GM18909 (cell line): ENCODE data around the gene SPATA19.

ENCODE experiments used
- ATAC-seq: cut with Tn5 transposase; IDR thresholded peaks from one replicate; pipeline ENCODE4 v1.9.1; 2021; ENCODE audit warnings: mild to moderate bottlenecking; ENCODE audit not compliant: unreplicated experiment, poor library complexity

The SPATA19 gene

GRCh38 chr11:133840479-133840941 is 4.8 kb downstream of the SPATA19 start:
- no peak for ATAC-seq

DNA sequence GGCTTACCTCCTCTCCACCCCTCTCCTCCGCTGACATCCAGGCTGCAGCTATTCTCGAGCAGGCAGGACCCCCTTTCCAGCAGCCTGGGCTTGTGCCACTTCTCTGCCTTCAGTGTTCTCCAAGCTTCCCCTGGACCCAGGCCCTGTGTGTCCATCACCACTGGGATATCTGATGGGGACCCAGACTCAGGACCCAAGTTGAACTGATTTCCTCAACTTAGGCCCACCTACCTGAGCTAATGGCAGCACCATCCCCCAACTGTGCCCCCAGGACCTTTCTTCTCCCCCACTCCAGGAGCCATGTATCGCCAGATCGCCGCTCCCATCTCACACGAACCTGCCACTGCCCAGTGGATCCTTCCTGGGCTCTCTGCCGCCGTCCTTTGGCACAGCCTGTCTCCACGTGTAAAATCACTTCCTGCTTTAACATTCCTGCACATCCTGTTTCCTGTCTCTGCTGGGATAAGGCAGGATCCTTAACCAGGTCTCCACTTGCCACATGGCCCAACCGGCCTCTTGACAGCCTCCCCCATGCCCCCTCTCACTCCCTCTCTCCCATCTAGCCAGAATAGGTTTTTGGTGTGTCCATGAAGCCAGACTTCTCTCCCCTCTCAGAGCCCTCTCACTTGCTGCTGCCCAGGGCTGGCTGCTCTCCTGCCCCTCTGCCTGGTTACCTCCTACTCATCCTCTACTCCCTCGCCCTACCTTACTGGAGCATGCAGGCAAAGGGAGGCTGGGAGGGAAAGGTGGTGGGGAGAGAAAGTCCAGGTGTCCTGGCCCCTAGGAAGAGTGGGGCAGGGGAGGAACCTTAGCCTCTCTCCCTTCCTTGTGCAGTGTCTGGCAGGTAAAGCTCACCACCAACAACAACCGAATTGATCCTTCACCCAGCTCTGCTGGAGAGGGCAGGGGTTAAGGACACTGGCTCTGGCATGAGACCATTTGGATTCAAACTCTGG is 9.4 kb downstream of the SPATA19 start:
- ATAC-seq: no peak

DNA sequence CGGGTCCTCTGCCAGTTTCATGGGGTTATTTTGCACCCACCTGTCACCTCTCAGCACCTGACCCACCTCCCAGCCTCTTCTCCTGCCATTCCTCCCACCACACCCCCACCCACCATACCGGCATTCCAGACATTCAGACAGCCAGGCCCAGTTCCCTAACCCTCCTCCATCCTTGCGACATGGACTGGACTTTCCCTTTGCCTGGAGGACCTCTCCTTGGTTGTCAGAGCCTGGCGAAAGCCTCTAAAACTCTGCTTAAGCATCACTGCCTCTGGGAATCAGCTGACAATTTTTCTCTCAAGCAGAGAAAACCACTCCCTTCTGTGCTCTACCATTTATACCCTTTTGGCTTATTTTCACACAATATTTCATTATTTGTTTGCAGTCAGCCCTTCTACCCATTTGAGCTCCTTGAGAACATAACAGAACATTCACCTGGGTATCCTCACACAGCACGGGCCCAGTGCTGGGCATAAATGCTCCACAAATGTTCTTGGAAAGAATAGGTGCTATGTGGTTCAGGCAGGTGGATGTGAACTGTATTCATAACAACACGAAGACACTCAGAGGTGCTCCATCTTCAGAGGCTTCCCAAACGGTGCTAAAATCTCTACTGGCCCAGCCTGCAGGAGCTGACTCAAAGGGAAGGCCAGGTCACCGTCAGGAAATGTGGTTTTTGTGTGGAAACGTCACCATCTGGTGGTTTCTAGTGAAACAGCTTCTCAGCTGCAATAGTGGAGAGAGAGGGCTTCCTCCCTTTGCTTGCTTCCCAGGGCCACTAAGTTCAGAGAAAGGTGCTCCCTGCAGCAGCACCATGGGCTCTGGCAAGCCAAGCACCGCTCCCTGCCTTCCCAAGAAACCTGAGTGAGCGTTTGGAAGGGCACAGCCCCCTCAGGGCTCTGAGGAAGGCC is 10.4 kb downstream of the SPATA19 start:
- peak; percentile 88 for ATAC-seq

DNA sequence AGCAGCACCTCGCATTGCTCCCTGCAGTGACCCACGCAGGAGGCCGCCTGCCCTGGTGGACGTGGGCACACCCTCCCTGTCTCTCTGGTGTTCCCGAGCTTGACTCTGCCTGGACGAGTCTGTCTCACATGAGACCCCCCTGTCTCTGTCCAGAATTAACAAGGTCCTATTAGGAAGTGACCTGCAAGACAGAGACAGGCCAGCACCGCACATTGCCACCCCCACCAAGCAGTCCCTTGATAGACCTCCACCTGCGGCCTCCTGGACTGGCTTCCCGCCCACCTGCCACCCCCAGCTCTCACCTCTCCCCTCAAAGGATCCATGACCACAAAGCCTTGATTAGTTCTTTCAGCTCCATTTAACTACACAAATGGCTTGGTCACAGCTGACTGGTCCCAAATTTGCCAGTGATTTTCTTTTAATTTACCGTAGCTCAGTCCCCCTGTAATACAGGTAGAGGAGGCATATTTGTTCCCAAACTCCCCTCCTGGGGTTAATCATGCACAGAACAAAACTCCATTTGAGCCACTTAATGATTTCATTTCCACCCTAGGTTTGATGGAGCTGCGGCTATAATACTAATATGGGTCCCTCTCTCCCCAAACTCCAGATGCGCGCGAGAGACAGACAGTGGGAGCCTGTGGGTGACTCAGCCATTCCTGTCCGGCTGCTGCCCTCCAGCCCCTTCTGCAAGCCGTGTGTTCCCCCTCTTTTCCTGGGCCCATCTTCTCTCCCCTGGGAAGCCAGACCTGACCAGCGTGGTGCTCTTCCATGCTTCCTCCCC is 11.2 kb downstream of the SPATA19 start:
- ATAC-seq: no peak

DNA sequence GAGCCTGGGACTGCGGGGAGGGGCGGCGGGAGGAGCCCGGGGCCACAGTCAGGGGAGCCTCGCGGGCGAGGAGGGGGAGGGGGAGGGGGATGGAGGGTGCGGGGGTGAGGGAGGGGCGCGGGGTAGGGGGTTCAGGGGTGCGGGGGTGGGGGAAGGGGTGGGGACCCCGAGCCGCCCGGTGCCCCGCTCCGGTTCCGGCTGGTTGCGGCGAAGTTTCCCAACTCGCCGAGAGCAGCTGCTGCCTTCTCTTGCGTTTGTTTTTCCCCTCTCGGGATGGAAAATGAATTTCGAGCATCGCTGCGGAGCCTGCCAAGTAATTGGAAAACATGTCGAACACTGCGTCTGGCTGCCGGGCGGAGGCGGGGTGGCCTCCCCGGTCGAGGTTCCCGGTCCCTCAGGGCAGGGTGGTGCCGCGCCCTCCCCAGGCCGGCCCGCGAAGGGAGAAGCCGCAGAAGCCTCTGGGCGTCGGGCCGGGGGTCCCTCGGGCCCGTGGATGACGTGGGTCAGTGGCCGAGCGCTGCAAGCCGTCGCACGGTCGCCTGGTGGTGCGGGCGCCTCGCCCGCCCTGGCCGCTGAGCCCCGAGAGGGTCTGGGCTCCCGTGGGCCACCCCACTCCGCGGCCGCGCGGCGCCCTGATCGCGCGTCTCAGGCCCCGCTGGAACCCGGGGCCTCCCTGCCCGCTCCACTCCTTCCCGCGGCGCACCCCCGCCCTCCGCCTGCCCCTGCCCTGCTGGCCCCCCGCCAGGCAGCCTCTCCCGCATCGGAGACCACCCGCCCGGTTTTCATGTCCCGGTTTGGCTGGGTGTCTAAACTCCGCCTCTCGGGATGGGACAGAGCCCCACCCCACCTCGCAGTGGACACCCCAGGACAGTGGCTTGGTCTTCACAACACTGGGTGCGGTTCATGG is 12.1 kb downstream of the SPATA19 start:
- ATAC-seq: no peak

GRCh38 chr11:133832096-133832990 is 13.0 kb downstream of the SPATA19 start:
- ATAC-seq: no peak

DNA sequence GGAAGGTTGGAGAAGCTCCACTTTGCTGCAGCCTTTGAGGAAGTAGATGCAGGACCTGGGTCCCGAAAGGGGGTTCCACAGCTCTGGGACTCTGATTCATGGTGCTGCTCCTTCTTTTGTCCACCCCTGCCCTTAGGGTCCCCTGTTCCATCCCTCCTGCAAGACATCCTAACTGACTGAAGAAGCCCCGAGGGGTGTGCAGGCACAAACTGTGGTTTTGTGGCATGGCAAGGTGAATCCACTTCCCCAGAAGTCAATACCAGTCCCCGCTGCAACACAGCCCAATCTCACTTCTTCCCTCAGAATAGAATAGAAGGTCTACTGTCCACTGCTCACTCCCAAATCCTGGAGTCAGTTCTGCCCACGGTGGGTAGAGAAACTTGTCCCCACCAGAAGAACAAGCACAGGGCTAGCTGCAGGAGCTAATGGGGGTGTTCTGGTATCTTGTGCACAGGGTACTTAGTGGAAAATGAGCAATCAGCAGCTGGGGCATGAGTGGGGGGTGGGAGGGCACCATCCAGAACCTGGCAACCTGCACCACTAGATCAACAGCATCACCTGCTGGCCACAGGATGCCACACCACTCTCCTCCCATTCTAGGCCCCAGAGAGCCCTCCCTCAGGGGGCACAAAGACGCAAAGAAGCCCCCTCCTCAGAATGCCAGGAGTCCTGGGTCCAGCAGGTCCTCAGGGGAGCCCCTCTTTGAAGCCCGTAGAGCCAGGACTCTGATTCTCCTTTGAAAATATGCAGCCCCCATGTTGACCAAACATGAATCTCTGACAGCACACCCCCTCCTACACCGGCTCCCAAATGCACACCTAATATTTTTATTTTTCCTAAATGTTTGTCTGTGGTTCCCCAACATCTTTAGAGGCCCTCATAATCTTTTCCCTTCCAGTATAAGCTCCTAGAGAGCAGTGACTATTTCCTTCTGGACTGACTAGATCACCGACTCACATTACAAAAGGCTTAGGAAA is 14.1 kb downstream of the SPATA19 start:
- no peak for ATAC-seq

GRCh38 chr11:133829566-133829965 is 15.7 kb downstream of the SPATA19 start:
- ATAC-seq: no peak

DNA sequence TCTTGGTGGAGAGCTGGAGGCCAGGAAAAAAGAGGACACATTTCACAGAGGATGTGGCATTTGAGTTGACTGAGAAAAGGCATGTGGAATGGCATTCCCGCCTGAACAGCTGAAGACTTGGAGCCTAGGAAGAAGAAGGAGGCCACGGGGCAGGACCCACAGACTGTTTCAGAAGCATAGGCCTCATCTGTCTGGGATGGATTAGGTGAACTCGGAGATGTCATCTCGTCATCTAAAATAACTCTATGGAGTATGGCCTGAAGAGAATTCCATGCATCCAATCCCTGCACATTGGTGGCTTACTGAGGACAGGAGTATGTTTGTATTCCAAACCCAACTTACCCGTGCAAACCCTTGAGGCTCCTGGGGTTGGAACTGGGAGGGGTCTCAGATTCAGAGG is 16.4 kb downstream of the SPATA19 start:
- no peak for ATAC-seq

GRCh38 chr11:133827556-133827955 is 17.8 kb downstream of the SPATA19 start:
- ATAC-seq: no peak

DNA sequence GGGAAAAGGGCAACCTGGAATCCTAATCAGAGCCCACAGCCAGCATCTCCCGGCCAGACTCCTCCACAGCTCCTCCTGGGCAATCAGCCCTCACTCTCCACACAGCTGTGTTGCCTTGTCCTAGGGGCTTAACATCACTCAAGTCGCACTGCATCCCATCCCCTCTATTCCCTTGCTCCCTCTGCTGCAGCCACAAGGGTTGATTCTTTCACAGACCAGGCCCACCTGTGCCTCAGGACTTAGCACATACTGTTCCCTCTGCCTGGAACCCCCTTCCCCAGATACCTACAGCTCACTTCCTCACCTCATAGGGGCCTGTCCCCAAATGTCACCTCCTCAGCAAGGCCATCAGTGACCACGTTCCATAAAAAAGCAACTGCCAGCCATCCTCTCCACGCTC is 18.4 kb downstream of the SPATA19 start:
- ATAC-seq: no peak

DNA sequence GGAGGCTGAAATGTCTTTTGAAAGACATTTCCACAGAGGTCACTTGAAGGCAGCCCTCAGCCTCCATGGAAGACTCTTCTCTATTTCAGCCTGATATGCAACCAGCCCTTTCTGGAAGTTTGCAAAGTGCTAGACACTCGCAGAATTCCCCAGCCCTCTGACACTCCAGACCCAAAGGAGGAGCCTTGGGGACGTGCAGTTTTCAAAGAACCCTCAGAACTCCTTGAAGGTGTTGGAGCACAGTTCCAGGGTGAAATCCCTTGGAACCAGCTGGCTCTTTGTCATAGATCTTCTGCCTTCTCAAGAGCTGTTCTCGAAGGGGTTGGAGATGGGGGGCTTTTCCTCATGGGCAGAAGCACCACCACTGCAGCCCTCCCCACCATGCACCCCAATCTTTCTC is 19.6 kb downstream of the SPATA19 start:
- ATAC-seq: no peak

DNA sequence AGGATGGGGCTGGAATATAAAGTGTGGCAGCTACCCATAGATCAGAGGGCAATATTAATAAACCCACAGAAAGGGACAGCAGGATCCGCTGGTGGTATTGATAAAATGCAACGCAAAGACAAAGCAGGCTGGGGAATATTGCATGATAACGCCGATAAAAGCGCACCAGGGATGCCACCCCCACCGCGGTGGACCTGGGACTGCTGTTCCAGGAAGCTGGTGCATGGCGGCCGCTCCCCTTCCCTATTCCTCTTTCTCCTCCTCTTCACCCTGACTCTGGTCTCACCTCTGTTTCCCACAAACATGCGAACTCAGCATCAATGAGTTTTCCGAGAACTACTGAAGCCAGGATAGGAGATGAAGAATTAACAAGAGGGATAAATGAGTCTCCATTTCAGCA is 20.2 kb downstream of the SPATA19 start:
- no peak for ATAC-seq

GRCh38 chr11:133824593-133824992 is 20.7 kb downstream of the SPATA19 start:
- ATAC-seq: no peak

DNA sequence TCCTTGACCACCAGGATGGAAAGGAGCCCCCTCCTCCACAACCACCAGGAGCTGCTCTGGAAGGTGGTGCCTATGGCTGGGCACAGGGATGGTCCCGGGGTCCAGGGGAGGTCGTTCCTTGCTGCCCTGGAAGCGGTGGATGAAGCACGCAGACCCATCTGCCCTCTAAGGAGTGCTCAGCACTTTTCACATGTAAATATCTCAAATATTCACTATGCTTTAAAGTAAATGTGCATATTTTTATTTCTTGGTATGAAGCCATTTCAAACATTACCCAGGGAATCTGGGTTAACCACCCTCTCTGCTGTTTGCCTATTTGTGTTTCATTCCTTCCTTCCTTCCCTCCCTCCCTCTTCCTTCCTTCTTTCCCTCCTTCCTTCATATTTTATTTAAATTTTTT is 21.7 kb downstream of the SPATA19 start:
- no peak for ATAC-seq

DNA sequence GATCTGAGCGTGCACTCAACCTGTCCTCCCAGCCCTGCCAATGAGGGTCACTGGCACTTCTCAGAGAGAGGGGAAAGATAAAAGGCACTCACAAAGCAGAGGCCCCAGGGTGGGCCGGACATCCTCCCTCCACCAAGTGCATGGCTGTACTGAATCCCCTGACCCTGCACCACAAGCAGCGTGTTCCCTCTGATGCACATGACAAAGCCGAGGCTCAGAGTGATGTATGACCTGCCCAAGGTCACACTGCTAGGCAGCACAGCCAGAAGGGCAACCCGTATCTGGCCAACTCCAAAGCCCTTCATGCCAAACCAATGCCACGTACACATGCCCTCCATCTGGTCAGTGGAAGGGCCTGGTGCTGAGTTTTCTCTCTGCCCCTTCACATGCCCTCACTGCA is 22.1 kb downstream of the SPATA19 start:
- no peak for ATAC-seq

- peak; percentile 72 for ATAC-seq
Measured at GRCh38 chr11:133821776-133822175, 23.5 kb downstream of the SPATA19 start.
